Measurements from ENCODE around the gene GLIPR1L2.
A peak's percentile ranks its signal among the peaks of the same experiment; 100 is the strongest.

The GLIPR1L2 gene

DNA sequence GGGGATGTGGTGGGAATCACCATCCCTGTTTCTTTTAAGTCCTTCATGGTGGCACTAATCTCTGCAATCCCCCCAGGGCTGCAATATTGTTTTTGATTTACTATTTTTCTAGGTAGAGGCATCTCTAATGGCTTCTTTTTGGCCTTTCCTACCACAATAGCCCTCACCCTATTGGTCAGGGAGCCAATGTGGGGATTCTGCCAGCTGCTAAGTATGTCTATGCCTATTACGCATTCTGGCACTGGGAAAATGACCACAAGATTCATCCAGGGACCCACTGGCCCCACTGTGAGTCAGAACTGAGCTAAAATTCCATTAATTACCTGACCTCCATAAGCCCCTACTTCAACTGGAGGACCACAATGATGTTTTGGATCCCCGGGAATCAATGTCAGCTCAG, 15.9 kb upstream of the GLIPR1L2 start:
- Histone ChIP-seq H3K9me3 (ENCODE audit: control insufficient read depth, insufficient read depth, low read length) (no peaks in the 10 kb centered on the region), H3K27me3 (ENCODE audit: control insufficient read depth, insufficient read depth, low read length) (no peaks in the 10 kb centered on the region), H3K36me3 (ENCODE audit: control insufficient read depth, insufficient read depth, low read length) (no peaks in the 10 kb centered on the region), H3K27ac (ENCODE audit: low read depth, low read length) (no peak overlapping the region), H3K9ac (ENCODE audit: low read depth, low read length) (no peak overlapping the region), H3K4me3 (ENCODE audit: low read depth, low read length) (no peak overlapping the region), H3K4me1 (ENCODE audit: control insufficient read depth, insufficient read depth, low read length) (peaks cover 5% of the 10 kb centered on the region; the same call in 1 of the 2 replicates)

DNA sequence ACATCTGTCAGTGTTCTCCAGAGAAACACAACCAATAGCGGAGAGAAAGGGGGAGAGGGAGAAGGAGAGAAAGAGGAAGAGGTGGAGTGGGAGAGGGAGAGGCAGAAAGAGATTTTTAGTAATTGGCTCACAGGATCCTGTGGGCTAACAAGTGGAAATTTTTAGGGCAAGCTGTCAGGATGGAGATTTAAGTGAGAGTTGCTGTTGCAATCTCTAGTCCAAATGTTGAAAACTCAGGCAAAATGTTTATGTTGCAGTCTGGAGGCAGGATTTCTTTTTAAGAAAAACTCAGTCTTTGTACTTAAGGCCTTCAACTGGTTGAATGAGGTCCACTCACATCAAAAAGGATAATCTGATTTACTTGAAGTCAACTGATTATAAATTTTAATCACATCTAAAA, 12.5 kb upstream of the GLIPR1L2 start:
- Histone ChIP-seq H3K36me3 (ENCODE audit: control insufficient read depth, insufficient read depth, low read length) (no peaks in the 10 kb centered on the region), H3K9ac (ENCODE audit: low read depth, low read length) (no peak overlapping the region), H3K4me1 (ENCODE audit: control insufficient read depth, insufficient read depth, low read length) (peaks cover 5% of the 10 kb centered on the region; the same call in 1 of the 2 replicates), H3K27ac (ENCODE audit: low read depth, low read length) (no peak overlapping the region), H3K9me3 (ENCODE audit: control insufficient read depth, insufficient read depth, low read length) (no peaks in the 10 kb centered on the region), H3K27me3 (ENCODE audit: control insufficient read depth, insufficient read depth, low read length) (no peaks in the 10 kb centered on the region), H3K4me3 (ENCODE audit: low read depth, low read length) (no peak overlapping the region)

DNA sequence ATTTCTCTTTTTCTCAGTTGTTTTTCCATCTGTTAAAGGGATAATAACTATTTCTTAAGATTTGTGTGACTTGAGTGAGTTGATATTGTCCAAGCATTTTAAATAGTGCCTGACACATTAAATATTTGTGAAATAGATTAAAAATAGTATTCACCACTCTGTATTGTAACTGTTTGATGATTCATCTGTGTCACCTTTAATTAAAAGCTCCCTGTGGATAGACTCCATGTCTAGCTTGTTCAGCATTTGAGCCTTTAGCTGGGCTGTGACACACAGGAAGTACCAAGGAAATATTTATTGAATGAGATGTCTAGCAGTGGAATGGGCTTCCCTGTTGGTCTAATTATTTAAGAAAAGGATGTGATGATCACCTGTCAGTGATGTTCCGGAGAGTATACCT, 1.8 kb upstream of the GLIPR1L2 start:
- no peak overlapping the region for H3K4me3 ChIP-seq (ENCODE audit: low read depth, low read length)
- peaks cover 15% of the 10 kb centered on the region; the same call in 1 of the 2 replicates for H3K4me1 ChIP-seq (ENCODE audit: control insufficient read depth, insufficient read depth, low read length)
- no peaks in the 10 kb centered on the region for H3K27me3 ChIP-seq (ENCODE audit: control insufficient read depth, insufficient read depth, low read length)
- H3K9ac ChIP-seq (ENCODE audit: low read depth, low read length) = no peak overlapping the region
- no peaks in the 10 kb centered on the region for H3K36me3 ChIP-seq (ENCODE audit: control insufficient read depth, insufficient read depth, low read length)
- no peak overlapping the region for H3K27ac ChIP-seq (ENCODE audit: low read depth, low read length)
- H3K9me3 ChIP-seq (ENCODE audit: control insufficient read depth, insufficient read depth, low read length) = no peaks in the 10 kb centered on the region

DNA sequence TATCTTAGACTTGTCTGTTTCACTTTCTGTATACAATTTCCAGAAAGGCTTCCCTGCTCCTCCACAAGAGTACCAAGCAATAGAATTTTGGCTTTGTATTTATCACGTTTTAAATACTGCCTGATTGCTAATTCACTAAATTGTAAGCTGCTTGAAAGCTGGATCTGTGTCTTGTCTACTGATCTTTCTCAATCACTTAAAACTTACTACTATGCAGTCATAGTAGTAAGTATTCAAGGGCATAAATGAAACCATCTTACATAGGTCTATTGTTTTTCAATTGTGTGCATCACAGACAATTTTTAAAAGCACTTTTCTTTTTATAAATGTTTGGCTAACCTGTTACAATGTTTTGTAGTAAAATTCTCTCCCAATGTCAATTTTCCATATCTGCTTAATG, 1.2 kb upstream of the GLIPR1L2 start:
- H3K4me3 ChIP-seq (ENCODE audit: low read depth, low read length) = no peak overlapping the region
- no peak overlapping the region for H3K27ac ChIP-seq (ENCODE audit: low read depth, low read length)
- H3K27me3 ChIP-seq (ENCODE audit: control insufficient read depth, insufficient read depth, low read length) = no peaks in the 10 kb centered on the region
- H3K4me1 ChIP-seq (ENCODE audit: control insufficient read depth, insufficient read depth, low read length) = peaks cover 15% of the 10 kb centered on the region; the same call in 1 of the 2 replicates
- H3K36me3 ChIP-seq (ENCODE audit: control insufficient read depth, insufficient read depth, low read length) = no peaks in the 10 kb centered on the region
- no peaks in the 10 kb centered on the region for H3K9me3 ChIP-seq (ENCODE audit: control insufficient read depth, insufficient read depth, low read length)
- no peak overlapping the region for H3K9ac ChIP-seq (ENCODE audit: low read depth, low read length)

DNA sequence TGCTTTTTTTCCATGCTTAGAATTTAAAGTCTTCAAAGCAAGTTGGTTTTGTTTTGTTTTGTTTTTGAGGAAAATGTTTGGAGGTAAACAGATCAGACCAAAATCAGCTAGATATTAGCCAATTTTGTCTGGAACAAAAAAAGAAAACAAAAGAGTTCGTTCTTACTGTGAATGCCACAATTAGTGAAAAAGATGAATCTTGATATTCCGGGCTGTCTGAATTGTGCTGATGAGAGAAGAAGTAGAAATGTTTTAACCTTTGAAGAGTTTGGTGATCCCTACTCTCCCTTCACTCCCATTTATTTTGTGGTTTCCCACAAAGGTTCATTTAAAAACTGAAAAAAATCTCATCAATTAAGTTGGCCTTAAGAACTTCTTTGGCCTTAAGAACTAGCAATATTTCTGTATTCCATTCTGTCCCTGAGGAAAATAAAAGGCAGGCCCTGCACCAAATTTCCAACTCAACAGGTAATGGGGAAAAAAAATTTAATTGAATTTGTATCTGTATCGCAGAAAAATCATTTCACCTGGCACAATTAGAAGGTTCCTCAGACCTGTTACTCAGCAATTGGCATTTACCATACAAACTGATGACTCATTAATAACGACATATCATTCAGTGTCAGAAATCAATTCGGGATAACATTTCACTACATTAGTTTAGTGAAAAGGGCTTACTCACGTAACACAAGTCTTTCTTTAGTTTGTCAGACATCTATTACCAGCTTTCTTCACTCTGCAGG, 562 bp upstream of the GLIPR1L2 start:
- H3K4me3 ChIP-seq (ENCODE audit: low read depth, low read length) = peak overlapping the region; percentile 55
- no peak overlapping the region for H3K27ac ChIP-seq (ENCODE audit: low read depth, low read length)
- no peaks in the 10 kb centered on the region for H3K36me3 ChIP-seq (ENCODE audit: control insufficient read depth, insufficient read depth, low read length)
- H3K27me3 ChIP-seq (ENCODE audit: control insufficient read depth, insufficient read depth, low read length) = no peaks in the 10 kb centered on the region
- no peaks in the 10 kb centered on the region for H3K9me3 ChIP-seq (ENCODE audit: control insufficient read depth, insufficient read depth, low read length)
- H3K9ac ChIP-seq (ENCODE audit: low read depth, low read length) = no peak overlapping the region
- peaks cover 15% of the 10 kb centered on the region; the same call in 1 of the 2 replicates for H3K4me1 ChIP-seq (ENCODE audit: control insufficient read depth, insufficient read depth, low read length)

DNA sequence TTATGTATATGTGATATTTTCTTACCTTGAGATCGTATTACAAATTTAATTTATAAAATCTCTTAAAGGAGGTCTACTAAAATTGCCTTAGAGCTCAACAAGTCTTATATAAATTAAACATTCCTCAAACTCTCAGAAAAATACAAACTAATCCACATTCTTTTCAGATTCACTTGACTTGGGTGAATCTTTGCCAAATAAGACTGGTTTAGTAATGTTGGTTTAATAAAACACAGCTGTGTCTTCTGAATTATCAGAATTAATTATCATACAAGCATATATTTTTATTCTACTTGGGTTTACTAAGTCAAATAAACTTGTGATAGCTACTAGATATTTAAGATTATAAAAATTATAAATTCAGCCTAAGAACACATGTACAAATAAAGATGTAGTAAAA, 13.3 kb downstream of the GLIPR1L2 start:
- Histone ChIP-seq H3K4me1 (ENCODE audit: control insufficient read depth, insufficient read depth, low read length) (peaks cover 3% of the 10 kb centered on the region; the same call in 1 of the 2 replicates), H3K4me3 (ENCODE audit: low read depth, low read length) (no peak overlapping the region), H3K9me3 (ENCODE audit: control insufficient read depth, insufficient read depth, low read length) (no peaks in the 10 kb centered on the region), H3K27me3 (ENCODE audit: control insufficient read depth, insufficient read depth, low read length) (no peaks in the 10 kb centered on the region), H3K36me3 (ENCODE audit: control insufficient read depth, insufficient read depth, low read length) (no peaks in the 10 kb centered on the region), H3K27ac (ENCODE audit: low read depth, low read length) (no peak overlapping the region), H3K9ac (ENCODE audit: low read depth, low read length) (no peak overlapping the region)

DNA sequence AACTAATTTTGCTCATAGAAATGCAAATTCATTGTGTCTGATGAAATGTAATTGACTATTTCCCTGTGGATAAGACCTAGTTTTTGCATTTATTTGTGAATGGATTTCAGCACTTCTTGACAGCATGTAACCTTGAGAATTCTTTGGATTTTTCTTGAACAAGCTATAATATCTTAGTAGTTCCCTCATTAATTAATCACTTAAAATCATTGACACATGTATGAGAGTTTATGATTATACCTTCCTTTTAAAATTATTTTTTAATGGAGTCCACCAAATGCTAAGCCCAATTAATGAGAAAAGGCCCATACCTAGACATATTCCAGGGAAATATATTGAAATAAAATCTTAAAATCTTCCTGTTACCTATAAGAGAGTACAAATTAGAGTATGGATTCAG, 16.8 kb downstream of the GLIPR1L2 start:
- no peak overlapping the region for H3K27ac ChIP-seq (ENCODE audit: low read depth, low read length)
- no peaks in the 10 kb centered on the region for H3K27me3 ChIP-seq (ENCODE audit: control insufficient read depth, insufficient read depth, low read length)
- H3K9me3 ChIP-seq (ENCODE audit: control insufficient read depth, insufficient read depth, low read length) = no peaks in the 10 kb centered on the region
- H3K4me1 ChIP-seq (ENCODE audit: control insufficient read depth, insufficient read depth, low read length) = peaks cover 3% of the 10 kb centered on the region; the same call in 1 of the 2 replicates
- H3K9ac ChIP-seq (ENCODE audit: low read depth, low read length) = no peak overlapping the region
- H3K4me3 ChIP-seq (ENCODE audit: low read depth, low read length) = no peak overlapping the region
- H3K36me3 ChIP-seq (ENCODE audit: control insufficient read depth, insufficient read depth, low read length) = no peaks in the 10 kb centered on the region

DNA sequence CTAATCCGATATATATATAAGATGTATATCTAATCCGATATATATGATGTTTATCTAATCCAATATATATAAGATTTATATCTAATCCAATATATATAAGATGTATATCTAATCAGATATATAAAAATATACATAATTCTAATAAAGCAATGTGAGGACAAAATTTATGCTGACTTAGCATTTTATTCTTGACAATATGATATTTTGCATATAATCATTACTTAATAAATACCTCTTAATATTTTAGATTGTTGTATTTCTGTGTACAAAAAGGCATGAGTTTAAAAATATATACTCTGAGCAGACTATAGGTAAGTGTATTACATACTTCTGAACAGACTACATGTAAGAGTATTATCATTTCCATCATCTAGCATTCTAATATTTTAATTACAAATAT, 18.9 kb downstream of the GLIPR1L2 start:
- Histone ChIP-seq H3K9ac (ENCODE audit: low read depth, low read length) (no peak overlapping the region), H3K36me3 (ENCODE audit: control insufficient read depth, insufficient read depth, low read length) (no peaks in the 10 kb centered on the region), H3K4me3 (ENCODE audit: low read depth, low read length) (no peak overlapping the region), H3K9me3 (ENCODE audit: control insufficient read depth, insufficient read depth, low read length) (no peaks in the 10 kb centered on the region), H3K4me1 (ENCODE audit: control insufficient read depth, insufficient read depth, low read length) (peaks cover 3% of the 10 kb centered on the region; the same call in 1 of the 2 replicates), H3K27me3 (ENCODE audit: control insufficient read depth, insufficient read depth, low read length) (no peaks in the 10 kb centered on the region), H3K27ac (ENCODE audit: low read depth, low read length) (no peak overlapping the region)

DNA sequence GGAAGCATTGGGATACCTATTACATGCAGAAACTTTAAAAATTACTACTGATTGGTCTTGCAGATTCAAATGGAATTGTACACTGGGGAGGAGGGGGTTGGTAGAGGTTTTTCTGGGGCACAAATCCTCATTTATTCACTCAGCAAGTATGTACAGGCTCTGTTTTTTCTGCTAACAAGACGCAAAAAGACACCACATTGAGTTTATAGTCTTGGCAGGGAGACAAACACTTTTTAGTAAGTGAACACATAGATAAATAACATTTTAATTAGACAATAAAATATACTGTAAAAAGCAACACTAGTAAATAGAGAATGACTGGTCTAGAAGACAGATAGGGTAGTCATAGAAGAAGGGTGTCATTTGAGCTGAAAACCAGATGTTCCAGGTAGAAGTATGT, 23.8 kb downstream of the GLIPR1L2 start:
- no peaks in the 10 kb centered on the region for H3K36me3 ChIP-seq (ENCODE audit: control insufficient read depth, insufficient read depth, low read length)
- no peak overlapping the region for H3K4me3 ChIP-seq (ENCODE audit: low read depth, low read length)
- no peak overlapping the region for H3K9ac ChIP-seq (ENCODE audit: low read depth, low read length)
- no peaks in the 10 kb centered on the region for H3K9me3 ChIP-seq (ENCODE audit: control insufficient read depth, insufficient read depth, low read length)
- H3K27me3 ChIP-seq (ENCODE audit: control insufficient read depth, insufficient read depth, low read length) = no peaks in the 10 kb centered on the region
- no peak overlapping the region for H3K27ac ChIP-seq (ENCODE audit: low read depth, low read length)
- no peaks in the 10 kb centered on the region for H3K4me1 ChIP-seq (ENCODE audit: control insufficient read depth, insufficient read depth, low read length)

DNA sequence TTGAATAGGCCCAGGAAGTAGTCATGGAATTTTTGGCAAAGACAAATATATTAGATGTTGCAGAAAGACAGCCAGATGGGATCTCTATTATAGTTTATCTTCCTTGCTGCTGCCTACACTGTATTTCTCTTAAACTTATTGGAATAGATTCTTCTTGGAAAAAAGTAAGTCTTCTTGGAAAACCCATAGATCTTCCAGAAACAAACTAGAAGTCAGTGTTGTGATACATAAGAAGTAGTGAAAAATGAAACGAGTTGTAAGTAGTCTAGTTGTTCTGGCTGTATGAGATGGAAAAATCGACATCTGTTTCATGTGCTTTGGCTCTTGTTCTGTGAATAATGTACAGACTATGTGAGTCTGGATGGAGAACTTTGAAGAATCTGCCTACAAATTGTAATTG, 29.0 kb downstream of the GLIPR1L2 start:
- Histone ChIP-seq H3K27me3 (ENCODE audit: control insufficient read depth, insufficient read depth, low read length) (no peaks in the 10 kb centered on the region), H3K36me3 (ENCODE audit: control insufficient read depth, insufficient read depth, low read length) (no peaks in the 10 kb centered on the region), H3K4me1 (ENCODE audit: control insufficient read depth, insufficient read depth, low read length) (no peaks in the 10 kb centered on the region), H3K9me3 (ENCODE audit: control insufficient read depth, insufficient read depth, low read length) (no peaks in the 10 kb centered on the region), H3K27ac (ENCODE audit: low read depth, low read length) (no peak overlapping the region), H3K9ac (ENCODE audit: low read depth, low read length) (no peak overlapping the region), H3K4me3 (ENCODE audit: low read depth, low read length) (no peak overlapping the region)

DNA sequence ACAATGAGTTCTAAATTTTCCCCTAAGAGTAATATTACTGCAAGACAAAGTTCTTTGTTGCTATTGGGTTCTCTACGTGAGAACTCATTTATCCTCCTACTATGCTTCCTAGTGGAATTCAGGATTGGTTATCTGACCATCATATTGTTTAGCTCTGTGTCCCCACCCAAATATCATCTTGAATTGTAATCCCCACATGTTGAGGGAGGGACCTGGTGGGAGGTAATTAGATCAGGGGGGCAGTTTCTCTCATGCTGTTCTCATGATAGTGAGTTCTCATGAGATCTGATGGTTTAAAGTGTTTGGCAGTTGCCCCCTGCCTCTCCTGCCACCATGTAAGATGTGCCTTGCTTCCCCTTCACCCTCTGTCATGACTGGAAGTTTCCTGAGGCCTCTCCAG, 36.6 kb downstream of the GLIPR1L2 start:
- 0 out of 2 replicates have a peak, but pooled peaks cover 11% of the 10 kb centered on the region for H3K4me1 ChIP-seq (ENCODE audit: control insufficient read depth, insufficient read depth, low read length)
- no peak overlapping the region for H3K4me3 ChIP-seq (ENCODE audit: low read depth, low read length)
- H3K27ac ChIP-seq (ENCODE audit: low read depth, low read length) = no peak overlapping the region
- no peak overlapping the region for H3K9ac ChIP-seq (ENCODE audit: low read depth, low read length)
- no peaks in the 10 kb centered on the region for H3K36me3 ChIP-seq (ENCODE audit: control insufficient read depth, insufficient read depth, low read length)
- no peaks in the 10 kb centered on the region for H3K27me3 ChIP-seq (ENCODE audit: control insufficient read depth, insufficient read depth, low read length)
- H3K9me3 ChIP-seq (ENCODE audit: control insufficient read depth, insufficient read depth, low read length) = peaks cover 34% of the 10 kb centered on the region
